GM19395 (cell line): ENCODE results near the gene YRDC.

Experiments used
- ATAC-seq: cut with Tn5 transposase; IDR thresholded peaks from one replicate; pipeline ENCODE4 v1.9.1; 2021; ENCODE audit warnings: mild to moderate bottlenecking, moderate library complexity; ENCODE audit not compliant: unreplicated experiment

YRDC gene

DNA sequence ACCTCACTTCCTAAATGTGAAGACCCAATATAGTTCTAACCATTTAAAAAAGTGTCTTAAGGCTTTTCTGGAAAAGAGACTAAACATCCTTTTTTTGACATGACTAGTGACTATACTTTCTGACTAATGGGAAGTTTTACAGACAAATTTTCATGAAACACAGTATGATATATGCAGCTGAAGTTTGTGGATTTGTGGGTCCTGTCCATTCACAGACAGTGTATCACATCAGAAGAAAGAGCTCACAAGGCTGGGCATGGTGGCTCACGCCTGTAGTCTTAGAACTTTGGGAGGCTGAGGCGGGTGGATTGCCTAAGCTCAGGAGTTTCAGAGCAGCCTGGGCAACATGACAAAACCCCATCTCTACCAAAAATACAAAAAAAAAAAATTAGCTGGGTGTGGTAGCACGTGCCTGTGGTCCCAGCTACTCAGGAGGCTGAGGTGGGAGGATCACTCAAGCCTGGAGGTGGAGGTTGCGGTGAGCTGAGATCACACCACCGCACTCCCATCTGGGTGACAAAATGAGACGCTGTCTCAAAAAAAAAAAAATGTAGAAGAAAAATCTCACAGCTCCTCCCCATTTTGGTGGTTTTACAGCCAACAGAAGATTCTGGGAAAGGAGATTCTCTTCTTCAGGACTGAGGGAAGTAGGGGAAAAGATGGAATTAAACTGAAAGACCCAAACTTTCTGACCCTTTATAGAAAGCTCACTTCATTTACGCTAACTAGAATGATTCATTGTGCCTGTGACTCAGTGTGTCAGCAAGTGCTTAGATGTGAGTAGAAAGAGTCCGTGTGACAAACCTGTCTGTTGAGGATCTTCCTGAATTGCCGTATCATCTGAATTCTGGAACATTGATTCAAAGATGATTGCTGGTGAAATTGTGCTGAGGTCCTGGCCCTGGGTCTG, 15.2 kb upstream of the YRDC start:
- ATAC-seq: no peak

DNA sequence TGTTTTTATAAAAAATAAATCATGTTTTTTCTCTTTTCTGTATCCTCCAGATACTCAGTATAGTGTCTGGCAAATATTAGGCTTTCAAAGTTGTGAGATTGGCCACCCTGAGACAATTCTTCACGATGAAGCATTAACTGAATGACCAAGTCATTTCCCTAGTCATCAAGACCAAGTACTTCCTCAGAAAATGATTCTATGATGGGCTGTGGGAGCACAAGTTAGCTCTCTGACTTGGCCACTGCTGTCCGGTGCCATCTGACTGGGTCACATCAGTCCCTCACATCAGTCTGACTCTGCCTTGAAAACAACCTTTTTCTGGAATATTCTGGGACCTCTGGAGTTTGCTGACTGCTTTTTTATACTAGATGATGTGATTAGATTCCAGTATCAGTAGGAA, 13.5 kb upstream of the YRDC start:
- ATAC-seq: no peak

- no peak for ATAC-seq
Observed at GRCh38 chr1:37817481-37817880, 9.5 kb upstream of the YRDC start.

- no peak for ATAC-seq
Observed at GRCh38 chr1:37814252-37814651, 6.2 kb upstream of the YRDC start.

- ATAC-seq: no peak
Observed at GRCh38 chr1:37813529-37814145, 5.6 kb upstream of the YRDC start.

DNA sequence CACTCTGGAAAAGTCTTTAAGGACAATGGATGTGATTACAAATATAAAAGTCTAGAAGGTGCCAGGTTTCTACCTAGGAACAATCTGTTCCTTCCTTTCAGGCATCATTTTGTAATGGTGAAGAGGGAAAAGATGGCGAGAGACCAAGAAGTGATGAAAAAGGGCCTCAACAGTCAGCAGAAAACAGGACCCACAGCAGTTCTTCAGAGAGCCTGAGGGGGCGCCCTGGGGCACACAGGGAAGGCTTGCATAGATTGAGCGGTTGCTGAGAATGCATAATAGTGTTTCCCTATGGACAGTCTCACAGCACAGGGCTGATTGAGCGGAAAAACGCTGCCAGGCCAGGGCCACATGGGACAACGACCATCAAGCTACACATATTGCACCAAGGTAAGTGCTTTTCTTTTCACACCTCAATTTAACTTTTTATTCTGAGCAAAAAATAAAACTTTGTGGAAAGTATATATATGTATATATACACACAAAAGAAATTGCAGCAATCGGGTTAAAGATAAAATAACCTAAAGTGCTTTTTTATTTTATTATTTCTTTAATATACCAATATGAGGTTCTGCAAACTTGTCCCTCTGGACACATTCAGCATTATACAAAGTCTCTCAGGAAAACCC, 3.1 kb upstream of the YRDC start:
- ATAC-seq: no peak

DNA sequence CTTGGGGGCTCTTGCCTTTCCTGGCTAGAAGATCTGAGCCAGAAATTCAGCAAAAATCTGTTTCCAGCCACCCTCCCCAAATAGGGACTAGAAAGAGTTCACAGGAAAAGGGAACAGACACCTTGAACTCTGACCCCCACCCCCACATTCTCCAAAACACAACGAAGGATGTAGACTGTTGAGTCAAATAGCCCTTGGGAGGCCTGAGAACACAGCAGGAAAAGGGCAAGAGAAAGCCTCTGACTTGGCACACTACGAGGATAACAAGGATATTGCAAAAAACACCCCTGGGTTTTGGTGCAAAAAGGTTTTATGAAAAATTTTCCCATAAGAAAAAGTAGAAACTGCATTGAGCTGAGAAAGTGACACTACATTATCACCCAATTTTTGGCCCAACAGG, 1.9 kb upstream of the YRDC start:
- ATAC-seq: no peak

DNA sequence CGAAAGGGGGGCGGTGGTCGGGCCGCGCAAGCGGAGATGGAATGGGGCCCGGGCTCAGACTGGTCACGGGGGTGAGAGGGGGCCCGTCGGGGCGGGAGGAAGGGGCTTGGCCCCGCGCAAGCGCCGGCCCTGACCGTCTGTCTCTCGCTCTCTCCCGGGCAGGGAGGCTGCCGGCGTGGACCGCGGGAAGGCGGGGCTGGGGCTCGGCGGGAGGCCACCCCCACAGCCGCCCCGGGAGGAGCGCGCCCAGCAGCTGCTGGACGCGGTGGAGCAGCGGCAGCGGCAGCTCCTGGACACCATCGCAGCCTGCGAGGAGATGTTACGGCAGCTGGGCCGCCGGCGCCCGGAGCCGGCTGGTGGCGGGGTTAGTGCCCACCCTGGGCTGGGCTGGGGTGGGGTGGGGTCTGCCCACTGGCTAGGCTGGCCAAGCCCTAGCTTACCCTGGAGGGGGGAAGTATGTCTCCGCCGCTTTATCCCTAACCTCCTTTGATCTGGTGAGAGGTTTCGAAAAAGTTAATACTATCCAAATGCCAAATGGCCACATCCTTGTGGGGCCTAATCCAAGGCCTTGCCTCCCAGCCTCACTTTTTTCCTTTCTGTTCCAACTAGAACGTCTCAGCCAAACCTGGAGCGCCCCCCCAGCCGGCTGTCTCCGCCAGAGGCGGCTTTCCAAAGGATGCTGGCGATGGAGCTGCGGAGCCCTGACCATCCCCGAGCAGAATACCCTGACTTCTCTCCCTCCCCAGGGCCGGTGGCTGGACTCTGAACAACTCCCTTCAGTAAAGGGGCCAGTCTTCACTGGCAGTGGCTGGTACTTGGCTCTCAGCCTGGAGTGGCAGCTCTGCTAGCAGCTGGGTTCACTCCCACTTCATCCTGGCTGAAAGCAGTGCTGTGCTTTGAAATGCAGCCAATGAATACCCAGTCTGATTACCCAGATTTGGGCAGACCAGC, 636 bp upstream of the YRDC start:
- peak; percentile 28 for ATAC-seq

DNA sequence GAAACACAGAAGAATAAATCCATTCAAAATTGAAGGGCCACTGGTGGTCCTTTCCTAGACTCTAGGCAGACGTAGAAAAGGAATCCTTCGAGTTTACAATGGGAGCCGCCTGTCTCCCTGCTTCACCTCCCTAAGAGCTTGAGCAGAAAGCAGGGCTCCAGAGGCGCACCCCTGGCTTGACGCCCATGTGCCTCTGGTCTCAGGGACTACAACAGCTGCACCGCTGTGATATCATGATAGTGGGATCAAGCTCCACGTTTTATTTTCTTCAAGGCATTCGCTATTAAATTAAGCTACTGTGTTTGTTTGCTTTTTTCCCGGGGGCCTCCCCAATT, 821 bp downstream of the YRDC start:
- ATAC-seq: no peak

- no peak for ATAC-seq
Observed at GRCh38 chr1:37802439-37802838, 5.6 kb downstream of the YRDC start.

- ATAC-seq: no peak
Observed at GRCh38 chr1:37797750-37798345, 10.2 kb downstream of the YRDC start.

- ATAC-seq: no peak
Observed at GRCh38 chr1:37795340-37796125, 12.5 kb downstream of the YRDC start.

DNA sequence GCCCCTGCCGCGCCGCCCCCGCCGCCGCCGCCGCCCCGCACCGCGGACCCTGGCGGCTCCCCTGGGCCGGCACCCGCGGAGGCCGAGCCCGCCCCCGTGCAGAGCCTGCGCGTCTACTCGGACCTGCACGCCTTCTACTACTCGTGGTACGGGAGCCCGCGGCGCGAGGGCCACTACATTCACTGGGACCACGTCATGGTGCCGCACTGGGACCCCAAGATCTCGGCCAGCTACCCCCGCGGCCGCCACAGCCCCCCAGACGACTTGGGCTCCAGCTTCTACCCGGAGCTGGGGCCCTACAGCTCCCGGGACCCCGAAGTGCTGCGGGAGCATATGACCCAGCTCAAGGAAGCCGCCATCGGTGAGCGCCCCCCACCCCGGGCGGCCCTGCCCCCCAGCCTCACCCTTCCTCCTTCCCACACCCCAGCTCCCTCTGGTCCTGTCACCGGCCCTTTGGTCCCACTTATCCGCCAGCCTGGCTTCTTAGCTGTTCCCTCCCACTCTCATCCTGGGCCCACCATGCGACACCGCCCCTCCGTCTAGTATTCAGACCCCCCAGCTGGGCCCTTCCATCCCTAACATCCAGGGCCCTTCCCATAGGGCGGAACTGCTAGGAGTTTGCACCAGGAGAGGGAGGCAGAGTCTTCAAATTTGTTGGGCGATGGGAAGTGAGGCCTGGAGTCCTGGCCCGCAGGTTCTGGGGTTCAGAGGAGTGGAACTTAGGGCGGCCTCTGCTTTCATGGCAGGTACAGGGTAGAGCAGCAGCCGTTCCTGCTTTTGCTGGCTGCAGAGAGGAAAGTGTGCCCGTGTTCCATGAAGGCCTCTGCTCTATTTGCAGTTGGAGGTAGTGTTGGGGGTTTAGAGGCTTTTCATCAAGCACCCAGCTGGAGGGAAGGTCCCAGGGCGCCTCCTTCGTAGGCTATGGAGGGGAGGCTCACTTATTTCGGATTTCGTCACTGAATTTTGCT, 13.4 kb downstream of the YRDC start:
- no peak for ATAC-seq

GRCh38 chr1:37793773-37794371, 14.1 kb downstream of the YRDC start, which contains the start of gene MANEAL:
Gene MANEAL, plus strand, starts transcription at chr1:37793847. Its CDS starts 336 bp downstream, at chr1:37794183.
- no peak for ATAC-seq

DNA sequence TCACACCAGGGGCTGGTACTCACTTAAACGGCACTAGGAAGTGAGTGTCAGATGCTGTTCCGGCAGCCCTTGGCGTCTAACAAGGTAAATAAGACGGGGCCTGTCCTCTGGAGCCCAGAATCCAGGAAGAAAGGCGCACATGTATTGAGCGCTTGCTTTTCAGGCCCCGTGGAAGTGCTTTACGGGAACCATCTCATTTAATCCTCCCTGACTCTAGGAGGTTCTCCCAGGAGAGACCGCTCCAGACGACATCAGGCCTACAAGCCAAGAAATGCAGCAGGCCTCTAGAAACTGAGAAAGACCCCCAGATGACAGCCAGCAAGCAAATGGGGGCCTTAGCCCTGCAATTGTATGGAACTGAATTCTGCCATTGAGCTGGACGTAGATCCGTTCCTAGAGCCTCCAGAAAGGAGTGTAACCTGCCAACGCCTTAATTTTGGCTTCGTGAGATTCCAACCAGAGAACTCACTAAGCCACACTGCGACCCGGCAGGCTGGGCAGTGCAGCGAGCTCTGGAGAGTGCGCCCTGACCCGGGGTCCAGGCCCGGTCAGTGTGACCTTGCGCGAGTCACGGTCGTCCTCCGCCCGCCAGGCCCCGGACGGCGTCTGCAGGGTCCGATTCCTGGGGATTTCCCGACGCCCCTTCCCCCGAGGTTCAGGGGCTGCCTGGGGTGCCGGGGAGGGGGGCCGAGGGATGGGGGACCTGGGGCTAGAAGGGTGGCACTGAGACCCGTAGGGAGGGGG, 14.9 kb downstream of the YRDC start:
- no peak for ATAC-seq

DNA sequence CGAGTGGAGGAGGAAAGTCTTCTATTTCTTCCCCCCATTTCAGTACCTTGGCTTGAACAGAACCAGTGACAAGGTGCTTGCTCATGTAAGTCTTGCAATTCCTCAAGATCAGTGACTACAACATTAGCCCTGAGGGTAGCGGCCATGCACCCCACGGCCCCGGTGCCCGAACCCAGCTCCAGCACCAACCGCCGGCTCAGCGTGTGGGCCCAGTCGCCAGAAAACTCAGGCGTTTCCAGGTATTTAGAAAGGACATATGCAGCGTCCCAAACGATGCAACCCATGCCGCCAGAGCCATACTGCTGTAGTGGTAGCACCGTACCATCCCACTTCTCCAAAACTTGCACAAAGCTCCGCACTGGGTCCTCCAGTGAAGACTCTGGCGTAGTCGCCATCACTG, 25.5 kb downstream of the YRDC start:
- no peak for ATAC-seq

- ATAC-seq: no peak
Observed at GRCh38 chr1:37778654-37779053, 29.4 kb downstream of the YRDC start.
